ENCODE results near the gene PLB1. TPM values are rescaled to one million over a fixed set of nuclear protein-coding genes. Genes with fewer than 3 reads are reported as not detected.
A peak's percentile ranks its signal among the peaks of the same experiment; 100 is the strongest.

PLB1 gene
- total and polyA plus RNA-seq, 2 experiments from 2014 or later, result 19.2 to 19.7 TPM

GRCh38 chr2:28449488-28450395 is 46.1 kb upstream of the PLB1 start:
- H3K79me2 ChIP-seq, result no peaks in the 10 kb centered on the region
- H3K36me3 ChIP-seq (replicated peaks; ENCODE audit: insufficient read depth, low read depth), result no peaks in the 10 kb centered on the region
- no peaks in the 10 kb centered on the region for H3K27me3 ChIP-seq
- H3K27ac ChIP-seq, result no peak overlapping the region
- H3K9me2 ChIP-seq (replicated peaks; ENCODE audit: insufficient read depth), result no peaks in the 10 kb centered on the region
- WGBS (ENCODE audit: low lambda C conversion rate, missing lambda C conversion rate), result 65% methylated on average over 17 of the region's 17 CpGs
- H3K9me3 ChIP-seq (ENCODE audit: low read depth), result no peaks in the 10 kb centered on the region
- no peak overlapping the region for H3K4me3 ChIP-seq
- no peak overlapping the region for H3K4me2 ChIP-seq
- H4K20me1 ChIP-seq (ENCODE audit: insufficient read depth, poor library complexity, severe bottlenecking), result no peaks in the 10 kb centered on the region
- peaks cover 3% of the 10 kb centered on the region for H3K4me1 ChIP-seq (ENCODE audit: insufficient read depth)
- TF ChIP-seq EZH2 (IDR thresholded peaks at IDR 0.05; ENCODE audit: borderline replicate concordance), result no peak
- no peak for TF ChIP-seq EZH2phosphoT487 (IDR thresholded peaks at IDR 0.05; ENCODE audit: low read depth, severe bottlenecking, unreplicated experiment)
- TF ChIP-seq, protein P1, sequence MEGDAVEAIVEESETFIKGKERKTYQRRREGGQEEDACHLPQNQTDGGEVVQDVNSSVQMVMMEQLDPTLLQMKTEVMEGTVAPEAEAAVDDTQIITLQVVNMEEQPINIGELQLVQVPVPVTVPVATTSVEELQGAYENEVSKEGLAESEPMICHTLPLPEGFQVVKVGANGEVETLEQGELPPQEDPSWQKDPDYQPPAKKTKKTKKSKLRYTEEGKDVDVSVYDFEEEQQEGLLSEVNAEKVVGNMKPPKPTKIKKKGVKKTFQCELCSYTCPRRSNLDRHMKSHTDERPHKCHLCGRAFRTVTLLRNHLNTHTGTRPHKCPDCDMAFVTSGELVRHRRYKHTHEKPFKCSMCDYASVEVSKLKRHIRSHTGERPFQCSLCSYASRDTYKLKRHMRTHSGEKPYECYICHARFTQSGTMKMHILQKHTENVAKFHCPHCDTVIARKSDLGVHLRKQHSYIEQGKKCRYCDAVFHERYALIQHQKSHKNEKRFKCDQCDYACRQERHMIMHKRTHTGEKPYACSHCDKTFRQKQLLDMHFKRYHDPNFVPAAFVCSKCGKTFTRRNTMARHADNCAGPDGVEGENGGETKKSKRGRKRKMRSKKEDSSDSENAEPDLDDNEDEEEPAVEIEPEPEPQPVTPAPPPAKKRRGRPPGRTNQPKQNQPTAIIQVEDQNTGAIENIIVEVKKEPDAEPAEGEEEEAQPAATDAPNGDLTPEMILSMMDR (IDR thresholded peaks at IDR 0.05; ENCODE audit: poor library complexity), result no peak
- no peak overlapping the region for H2AFZ ChIP-seq
- peak; percentile 63 for DNase-seq (ENCODE audit: low spot score)

GRCh38 chr2:28450901-28451565 is 44.8 kb upstream of the PLB1 start:
- WGBS (ENCODE audit: low lambda C conversion rate, missing lambda C conversion rate), result 96% methylated on average over 15 of the region's 15 CpGs
- no peaks in the 10 kb centered on the region for H3K9me2 ChIP-seq (replicated peaks; ENCODE audit: insufficient read depth)
- H3K27me3 ChIP-seq, result no peaks in the 10 kb centered on the region
- no peak overlapping the region for H3K4me3 ChIP-seq
- no peaks in the 10 kb centered on the region for H3K79me2 ChIP-seq
- TF ChIP-seq EZH2phosphoT487 (IDR thresholded peaks at IDR 0.05; ENCODE audit: low read depth, severe bottlenecking, unreplicated experiment), result no peak
- TF ChIP-seq EZH2 (IDR thresholded peaks at IDR 0.05; ENCODE audit: borderline replicate concordance), result no peak
- TF ChIP-seq, protein P1 (IDR thresholded peaks at IDR 0.05; ENCODE audit: poor library complexity), result no peak
- no peaks in the 10 kb centered on the region for H3K36me3 ChIP-seq (replicated peaks; ENCODE audit: insufficient read depth, low read depth)
- no peaks in the 10 kb centered on the region for H4K20me1 ChIP-seq (ENCODE audit: insufficient read depth, poor library complexity, severe bottlenecking)
- no peaks in the 10 kb centered on the region for H3K9me3 ChIP-seq (ENCODE audit: low read depth)
- H3K4me1 ChIP-seq (ENCODE audit: insufficient read depth), result no peaks in the 10 kb centered on the region
- no peak overlapping the region for H3K4me2 ChIP-seq
- H2AFZ ChIP-seq, result no peak overlapping the region
- no peak for DNase-seq (ENCODE audit: low spot score)
- no peak overlapping the region for H3K27ac ChIP-seq

DNA sequence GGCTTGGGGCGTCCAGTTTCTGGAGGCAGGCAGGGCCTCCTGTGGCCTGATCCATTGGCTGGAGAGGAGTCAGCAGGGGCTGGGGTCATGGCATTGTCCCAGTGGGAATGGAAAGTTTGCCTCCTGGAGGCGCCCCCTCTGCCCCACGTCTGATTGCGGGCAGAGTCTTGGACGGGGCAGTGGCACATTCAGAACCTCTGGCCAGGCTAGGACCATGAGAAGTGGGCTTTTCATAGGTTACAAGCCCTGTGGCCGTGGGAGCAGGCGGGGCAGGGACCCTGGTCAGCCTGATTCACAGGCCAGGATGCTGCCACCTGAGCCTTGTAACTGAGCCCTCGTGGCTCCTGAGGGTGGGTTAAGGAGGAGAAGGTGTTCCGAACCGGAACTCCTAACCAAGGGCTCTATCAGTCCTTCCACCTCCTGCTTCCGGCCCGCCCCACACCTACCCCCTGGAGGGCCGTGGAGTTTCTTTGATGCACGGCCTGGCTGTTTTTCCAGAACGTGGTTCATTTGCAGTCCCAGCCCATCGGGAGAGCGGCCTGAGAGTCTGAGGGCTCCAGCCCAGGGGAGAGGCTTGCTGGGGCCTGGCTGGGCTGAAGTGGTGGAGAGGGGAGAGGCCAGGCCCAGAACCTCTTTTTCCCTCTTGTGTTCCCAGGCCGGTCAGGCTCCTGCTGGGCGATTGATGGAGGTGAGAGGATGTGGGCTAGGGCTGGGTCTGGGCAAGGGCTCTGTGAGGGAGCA is 43.9 kb upstream of the PLB1 start:
- H3K36me3 ChIP-seq (replicated peaks; ENCODE audit: insufficient read depth, low read depth), result no peaks in the 10 kb centered on the region
- no peaks in the 10 kb centered on the region for H3K79me2 ChIP-seq
- H3K27me3 ChIP-seq, result no peaks in the 10 kb centered on the region
- no peak for TF ChIP-seq EZH2phosphoT487 (IDR thresholded peaks at IDR 0.05; ENCODE audit: low read depth, severe bottlenecking, unreplicated experiment)
- TF ChIP-seq EZH2 (IDR thresholded peaks at IDR 0.05; ENCODE audit: borderline replicate concordance), result no peak
- TF ChIP-seq, protein P1 (IDR thresholded peaks at IDR 0.05; ENCODE audit: poor library complexity), result no peak
- 87% methylated on average over 17 of the region's 19 CpGs for WGBS (ENCODE audit: low lambda C conversion rate, missing lambda C conversion rate)
- H3K27ac ChIP-seq, result no peak overlapping the region
- no peak for DNase-seq (ENCODE audit: low spot score)
- H4K20me1 ChIP-seq (ENCODE audit: insufficient read depth, poor library complexity, severe bottlenecking), result no peaks in the 10 kb centered on the region
- no peak overlapping the region for H2AFZ ChIP-seq
- no peaks in the 10 kb centered on the region for H3K9me2 ChIP-seq (replicated peaks; ENCODE audit: insufficient read depth)
- no peaks in the 10 kb centered on the region for H3K9me3 ChIP-seq (ENCODE audit: low read depth)
- H3K4me1 ChIP-seq (ENCODE audit: insufficient read depth), result no peaks in the 10 kb centered on the region
- H3K4me3 ChIP-seq, result no peak overlapping the region
- H3K4me2 ChIP-seq, result no peak overlapping the region
